ENCODE data around the gene NPAS1.
"Not testable (repeated sequence)": the region's sequence is repeated elsewhere in the genome, so short reads cannot be mapped to it uniquely, and the experiment has no call there.

NPAS1 gene

DNA sequence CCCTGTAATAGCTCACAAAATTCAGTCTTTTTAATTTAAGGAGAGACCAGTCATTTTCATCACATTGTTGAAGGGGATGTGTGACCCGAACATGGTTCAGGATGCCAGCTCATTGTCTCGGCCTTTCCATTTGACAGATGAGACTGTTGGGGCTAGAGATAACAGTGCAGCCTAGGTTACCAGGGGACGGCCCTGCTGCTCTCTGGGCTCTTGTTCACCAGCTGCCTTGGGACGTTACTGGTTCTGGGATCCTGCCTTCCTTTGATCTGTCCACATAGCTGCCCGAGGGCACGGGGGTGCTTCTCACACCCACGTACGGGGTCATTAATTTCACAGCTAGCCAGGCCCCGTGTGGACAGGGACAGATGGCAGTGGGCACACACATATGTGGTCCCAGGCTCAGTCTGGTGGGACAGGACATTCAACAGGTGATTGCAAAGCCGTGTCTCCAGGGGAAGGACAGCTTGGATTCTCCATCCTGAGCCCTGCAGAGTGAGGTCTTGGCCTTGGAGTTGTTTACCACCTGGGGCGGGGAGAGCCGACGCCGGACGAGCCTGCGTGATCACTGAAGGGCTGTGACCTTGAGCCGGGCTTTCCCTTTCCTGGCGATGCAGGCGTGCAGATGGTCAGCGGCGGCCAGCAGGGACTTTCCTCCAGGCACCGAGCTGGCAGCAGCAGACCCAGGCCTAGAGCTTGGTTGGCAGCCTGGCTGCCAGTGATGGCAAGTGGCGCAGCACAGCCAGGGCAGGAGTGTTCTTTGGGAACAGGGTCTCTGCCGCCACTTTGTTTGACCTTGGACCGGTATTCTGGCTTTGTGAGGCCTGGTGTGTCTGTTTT is 26.7 kb upstream of the NPAS1 start:
- no peak for DNase-seq

DNA sequence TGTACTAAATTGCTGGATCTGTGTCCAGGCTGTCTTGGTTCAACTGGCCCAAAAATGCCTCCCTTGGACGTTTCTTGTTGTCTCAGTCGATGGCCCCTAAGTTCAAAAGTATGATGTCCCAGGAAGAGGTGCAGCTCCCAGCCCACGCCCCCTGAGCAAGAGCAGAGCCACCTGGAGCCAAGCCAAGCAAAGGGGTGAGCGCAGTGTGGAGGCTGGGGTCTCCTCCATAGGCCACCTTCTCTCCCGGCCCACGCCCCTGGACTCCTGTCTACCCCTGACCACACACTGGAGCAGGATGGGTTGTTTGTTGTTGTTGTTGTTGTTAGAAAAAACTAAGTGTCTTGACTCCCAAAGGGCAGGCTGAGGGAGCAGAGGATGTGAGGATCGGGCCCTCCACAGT is 26.0 kb upstream of the NPAS1 start:
- DNase-seq = no peak

DNA sequence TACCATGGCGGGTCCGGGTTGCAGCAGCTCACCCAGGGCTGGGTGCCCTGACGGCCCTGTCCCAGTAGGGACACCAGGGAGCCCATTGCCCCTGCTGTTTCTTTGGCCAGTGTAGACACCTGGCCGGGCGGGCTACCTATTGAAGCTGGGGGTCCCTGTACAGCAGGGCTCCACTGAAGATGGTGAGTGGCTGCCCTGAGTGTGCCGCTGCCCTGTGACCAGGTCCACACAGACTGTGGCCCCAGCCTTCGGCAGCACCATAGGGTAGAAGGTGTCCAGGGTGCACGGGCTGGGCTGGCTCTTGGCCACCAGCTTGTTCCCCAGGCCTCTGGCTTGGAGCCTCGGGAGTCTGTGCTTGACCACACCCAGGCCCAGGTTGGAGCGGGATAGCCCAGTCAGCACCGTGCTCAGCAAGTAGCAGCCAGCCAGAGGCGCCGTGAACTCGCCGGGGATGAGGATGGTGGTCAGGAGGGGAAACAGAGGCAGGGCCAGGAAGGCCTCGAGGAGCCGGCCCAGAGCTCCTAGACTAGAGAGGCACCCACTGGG is 25.4 kb upstream of the NPAS1 start:
- DNase-seq = no peak

DNA sequence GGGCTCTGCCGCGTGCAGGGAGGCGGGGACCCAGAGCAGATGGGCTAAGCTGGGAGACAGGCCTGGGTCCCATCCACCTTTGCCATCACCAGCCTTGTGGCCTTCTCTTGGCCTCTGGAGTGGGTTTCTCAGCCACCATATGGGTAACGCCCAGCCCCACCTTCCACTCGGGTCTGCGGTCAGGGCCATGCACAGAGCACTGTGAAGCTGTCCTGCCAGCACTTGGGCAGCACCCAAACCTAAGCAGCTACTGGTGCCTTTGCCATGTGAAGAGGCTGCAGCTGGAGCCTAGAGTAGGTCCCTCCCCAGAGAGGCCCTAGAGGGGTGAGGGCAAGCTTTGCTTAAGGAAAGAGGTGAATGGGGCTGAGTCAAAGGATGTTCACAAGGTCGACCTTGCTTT is 24.1 kb upstream of the NPAS1 start:
- no peak for DNase-seq

DNA sequence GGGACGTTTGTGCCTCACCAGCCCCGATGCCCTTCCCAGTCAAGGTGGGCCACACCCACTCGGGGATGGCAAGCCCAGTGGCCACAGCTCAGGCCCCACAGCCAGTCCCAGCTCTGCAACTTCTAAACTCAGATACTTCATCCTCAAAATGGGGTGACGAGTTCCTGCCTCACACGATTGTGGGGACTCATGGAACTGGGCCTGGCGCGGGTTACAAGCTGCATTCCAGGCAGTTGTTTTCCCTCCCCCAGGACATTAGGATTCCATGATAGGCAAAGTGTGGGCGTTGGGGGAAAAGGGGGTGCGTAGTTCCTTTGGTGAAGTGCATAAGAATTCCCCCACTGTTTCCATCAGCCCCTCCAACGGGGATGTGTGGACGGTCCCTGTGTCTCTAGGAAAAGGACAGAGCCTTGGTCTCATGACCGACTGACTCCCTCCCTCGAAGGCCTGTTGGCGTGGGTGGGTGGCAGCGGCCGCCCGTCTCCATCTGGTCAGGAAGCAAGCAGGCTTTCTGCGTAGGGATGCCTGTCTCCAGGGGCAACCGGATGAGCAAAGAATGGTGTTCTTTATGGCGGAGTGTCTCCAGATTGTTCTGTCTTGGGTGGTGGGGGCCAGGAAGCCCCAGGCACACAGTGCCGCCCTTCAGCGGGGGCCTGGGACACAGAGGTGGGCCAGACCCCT is 21.1 kb upstream of the NPAS1 start:
- no peak for DNase-seq

DNA sequence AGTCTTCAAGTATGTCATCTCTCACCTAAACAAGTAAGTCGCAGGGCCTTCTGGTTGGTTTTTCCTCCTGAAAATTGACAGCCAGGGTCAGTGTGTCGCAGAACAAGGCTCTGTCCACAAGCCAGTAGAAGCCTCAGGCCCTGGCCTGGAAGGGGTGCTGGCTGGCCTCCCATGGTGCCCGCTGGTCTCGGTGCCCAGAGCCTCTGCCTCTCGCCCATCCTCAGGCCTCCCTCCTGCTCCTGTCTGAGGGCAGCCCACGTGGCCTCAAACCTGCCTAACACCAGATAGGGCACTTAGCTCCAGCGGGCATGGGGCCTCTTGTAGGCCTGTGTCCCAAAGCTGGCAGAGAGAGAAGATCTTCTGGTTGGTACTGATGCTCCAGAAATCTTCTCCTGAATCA is 20.3 kb upstream of the NPAS1 start:
- DNase-seq = no peak

DNA sequence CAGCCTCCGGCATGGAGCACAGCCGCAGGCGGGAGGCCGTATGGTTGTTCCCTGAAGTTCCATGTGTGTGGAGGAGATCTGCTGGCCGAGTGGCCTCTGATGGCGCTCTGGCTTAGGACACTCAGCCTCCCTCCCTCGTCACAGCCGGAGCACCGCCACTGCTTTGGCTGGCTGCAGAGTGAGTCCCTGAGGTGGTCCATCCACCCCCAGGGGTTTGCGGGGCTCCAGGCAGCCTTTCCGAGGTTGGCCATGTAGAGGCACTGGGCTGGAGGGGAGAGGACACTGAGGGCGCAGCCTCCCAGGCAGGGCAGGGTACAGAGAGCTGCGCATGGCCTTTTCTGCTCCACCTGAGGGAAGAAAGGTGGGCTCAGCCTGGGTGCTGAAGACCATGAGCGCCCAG is 19.8 kb upstream of the NPAS1 start:
- DNase-seq = no peak

DNA sequence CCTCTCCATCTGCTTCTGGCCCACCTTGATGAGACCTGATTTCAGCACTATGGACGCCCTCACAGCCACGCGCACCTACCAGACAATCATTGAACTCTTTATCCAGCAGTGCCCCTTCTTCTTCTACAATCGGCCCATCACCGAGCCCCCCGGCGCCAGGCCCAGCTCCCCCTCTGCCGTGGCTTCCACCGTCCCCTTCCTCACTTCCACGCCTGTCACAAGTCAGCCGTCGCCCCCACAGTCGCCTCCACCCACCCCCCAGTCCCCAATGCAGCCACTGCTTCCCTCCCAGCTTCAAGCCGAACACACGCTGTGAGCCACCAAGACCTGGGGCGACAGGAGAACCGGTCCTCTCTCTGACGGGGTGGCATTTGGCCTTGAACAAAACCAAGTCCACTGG is 19.3 kb upstream of the NPAS1 start:
- DNase-seq = no peak

DNA sequence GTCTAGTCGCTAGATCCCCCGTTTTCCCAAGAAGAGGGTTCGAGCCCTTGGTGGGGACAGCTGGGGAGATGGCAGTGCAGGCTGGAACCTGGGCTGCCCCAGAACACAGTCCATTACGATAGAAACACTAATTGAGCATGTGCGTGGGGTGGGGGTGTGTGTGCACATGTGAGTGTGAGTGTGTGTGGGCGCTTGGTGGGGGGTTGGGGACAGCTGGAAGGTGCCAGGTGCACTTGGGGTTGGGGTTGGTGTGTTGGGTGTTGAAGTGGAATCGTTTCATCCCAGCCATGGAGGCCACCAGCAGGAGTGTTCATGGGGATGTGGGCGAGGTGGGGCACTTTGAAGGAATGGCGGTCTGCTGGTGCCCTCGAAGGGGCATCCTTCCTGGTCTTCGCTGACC is 18.1 kb upstream of the NPAS1 start:
- DNase-seq = no peak

DNA sequence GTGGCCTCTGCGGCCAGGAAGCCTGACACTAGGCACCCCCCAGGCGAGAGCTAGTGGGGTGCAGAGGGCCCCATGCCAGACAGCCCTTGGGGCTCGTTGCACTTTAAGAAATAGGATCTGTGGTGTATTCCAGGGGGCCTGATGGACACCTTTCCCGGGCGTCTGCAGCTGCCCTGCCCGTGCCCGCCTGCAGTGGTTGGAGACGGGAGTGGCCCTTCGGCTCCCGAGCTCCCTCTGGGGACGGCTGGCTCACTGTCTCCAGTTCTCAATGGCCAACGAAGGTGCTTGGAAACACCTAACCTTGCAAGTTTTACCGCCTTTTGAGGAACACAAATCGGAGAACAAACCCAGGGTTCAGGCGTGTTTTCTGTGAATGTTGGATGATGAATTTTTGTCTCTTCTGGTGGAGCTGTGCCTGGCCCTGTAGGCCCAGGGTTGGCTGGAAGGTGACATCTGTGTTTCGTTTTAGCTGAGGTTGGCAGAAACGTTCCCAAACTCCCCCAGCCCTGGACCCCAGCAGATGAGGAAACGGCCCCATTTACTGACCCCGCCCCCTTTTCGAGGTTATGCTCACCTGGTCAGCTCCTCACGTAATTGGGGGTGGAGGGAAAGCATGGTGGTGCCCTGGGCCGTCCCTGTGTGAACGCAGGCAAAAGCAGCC is 17.4 kb upstream of the NPAS1 start:
- DNase-seq = no peak

DNA sequence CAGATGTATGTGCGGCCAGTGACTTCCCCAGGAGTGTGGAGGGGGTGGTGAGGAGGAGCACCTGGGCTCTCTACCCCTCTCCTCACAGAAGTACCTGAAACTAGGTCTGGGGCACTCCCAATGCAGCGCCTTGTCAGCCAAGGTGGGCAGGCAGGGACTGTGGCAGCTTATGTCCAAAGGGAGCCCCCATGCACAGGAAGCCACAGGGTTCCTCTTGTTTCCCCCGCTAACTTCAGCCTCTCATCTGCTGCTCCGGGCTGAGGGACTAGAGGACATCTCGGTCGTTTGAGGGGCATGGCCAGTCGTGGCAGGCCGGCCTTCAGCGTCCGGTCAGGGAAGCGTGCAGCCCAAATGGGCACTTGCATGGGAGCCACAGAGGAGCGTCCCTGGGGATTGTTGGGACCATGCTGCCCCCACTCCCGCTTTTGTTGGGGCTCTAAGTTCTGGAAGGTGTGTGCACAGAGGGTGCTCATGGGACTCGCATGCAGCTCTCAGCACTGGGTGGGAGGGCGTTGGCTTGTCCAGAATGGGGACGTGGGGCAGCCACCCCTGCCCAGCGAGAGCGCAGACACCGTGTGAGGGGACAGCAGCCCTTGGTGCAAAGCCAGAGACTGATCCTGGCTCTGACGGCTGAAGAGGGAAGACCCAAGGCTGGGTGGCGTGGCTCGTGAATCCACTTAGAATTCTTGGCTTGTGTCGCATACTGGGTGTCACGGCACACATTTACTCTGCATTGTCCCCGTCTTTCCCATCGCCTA is 16.6 kb upstream of the NPAS1 start:
- no peak for DNase-seq

DNA sequence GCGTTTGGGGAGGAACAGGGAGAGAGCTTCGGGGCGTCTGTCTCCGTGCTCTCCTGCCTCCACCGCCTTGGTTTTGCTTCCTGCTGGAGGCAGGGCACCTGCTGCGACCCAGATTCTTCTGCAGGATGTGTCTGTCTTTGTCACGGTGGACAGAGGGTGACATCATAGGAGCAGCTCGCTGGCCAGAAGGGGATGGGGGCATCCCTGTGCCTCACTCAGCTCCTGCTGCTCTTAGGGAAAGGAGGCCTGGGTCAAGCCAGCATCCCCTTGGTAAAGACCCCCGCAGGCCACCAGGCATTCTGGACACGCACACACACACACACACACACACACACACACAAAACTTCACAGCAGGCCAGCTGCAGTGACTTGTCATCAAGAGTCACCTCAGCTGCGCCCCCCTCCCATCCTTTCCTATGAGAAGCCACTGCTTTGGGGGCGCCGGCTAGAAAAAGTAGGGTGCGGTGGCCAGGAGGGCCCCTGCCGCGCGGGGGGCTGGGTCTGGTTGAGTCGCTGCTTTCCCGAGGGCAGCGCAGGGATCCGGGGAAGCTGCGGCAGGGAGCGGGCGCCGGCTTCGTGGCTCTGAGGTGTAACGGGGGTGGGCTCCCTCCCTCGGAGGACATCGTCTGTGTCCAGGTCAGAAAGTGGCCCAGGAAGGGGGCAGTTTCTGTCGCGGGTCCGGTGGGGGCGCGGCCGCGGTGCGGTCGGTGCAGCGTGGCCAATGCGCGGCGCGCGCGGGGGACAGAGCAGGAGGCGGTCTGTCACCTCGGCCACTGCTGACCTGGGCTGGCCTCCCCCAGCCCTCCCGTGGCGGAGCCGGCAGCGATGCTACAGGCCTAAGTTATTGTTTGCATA is 15.8 kb upstream of the NPAS1 start:
- no peak for DNase-seq

DNA sequence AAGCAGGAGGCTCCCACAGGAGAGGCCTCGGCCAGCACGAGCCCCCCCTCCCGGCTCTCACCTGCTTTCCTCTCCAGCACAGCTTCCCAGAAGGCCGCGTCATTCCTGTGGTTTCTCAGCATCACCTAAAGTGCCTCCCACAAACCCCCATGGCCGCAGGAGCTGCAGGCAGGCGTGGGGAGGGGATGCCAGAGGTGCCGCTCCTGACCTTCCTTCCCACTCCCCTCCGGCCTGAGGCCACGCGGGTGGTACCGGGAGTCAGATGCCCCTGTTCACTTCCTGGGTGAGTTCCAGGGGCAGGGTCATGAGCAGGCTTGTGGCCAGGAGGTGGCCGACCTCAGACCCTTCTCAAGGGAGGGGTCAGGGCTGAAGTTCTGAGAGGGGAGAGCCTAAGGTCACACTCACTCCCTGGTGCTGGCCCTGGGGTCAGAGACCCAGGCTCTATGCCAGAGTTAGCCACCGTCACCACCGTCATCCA is 14.4 kb upstream of the NPAS1 start:
- no peak for DNase-seq

DNA sequence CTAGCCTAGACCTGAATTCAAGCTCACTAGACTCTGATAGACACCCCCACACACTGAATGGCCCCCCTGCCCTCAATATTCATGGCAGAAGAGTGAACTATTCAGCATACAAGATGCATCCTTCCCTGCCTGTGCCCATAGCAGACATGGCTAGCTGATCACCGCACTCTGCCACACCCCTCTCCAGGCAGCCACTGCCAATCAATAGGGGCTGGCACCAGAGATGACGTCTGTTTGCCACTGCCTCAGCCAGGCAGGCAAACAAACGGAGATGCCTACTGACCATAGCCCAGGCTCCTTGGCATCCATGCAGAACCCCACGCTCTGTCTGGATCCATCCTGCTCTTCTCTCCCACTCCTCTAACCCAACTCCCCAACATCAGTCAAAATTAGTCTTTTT is 13.8 kb upstream of the NPAS1 start:
- no peak for DNase-seq

DNA sequence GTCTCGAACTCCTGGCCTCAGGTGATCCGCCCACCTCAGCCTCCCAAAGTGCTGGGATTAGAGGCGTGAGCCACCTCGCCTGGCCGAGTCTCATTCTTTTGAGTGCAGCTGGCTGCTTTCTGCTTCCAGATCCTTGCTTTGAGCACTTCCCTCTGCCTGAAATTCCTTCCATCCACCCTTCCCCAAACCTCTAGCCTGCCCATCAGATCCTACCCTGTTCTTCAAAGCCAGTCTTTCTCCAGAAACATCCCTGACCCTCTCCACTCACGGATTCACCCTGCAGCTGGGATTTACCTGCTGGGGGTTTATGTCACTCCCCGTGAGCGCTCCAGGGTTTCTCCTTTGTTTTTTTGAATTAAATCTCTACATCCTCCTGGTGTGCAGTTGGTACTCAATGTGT is 13.1 kb upstream of the NPAS1 start:
- DNase-seq = no peak

DNA sequence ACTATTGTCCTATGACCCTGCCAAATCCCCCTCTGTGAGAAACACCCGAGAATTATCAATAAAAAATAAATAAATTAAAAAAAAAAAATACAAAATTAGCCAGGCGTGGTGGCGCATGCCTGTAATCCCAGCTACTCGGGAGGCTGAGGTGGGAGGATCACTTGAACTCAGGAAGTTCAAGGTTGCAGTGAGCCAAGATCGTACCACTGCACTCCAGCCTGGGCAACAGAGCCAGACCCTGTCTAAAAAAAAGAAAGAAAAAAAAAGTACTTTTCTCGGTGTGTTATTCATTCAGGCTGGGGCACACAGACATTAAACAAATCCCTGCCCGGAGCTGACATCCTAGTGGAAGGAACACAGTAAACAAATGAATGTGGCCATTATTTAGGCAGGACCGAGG is 9.1 kb upstream of the NPAS1 start:
- DNase-seq = not testable (repeated sequence)

DNA sequence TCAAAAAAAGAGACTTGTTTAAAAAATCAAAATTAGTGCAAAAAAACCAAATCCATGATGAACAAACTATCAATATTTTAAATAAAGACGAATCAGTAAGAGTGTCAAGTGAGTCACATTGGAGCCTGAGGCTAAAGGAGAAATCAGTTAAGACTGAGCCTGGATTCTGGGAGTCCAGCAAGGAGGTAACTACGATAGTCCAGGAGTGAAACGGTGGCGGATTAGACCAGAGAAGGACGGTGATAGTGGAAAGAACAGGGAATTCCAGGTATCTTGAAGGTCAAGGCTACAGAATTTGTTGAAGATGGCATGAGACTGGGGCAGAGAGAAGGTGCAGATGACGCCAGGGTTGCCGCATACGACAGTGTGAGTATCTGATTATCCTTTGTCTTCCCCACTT is 7.0 kb upstream of the NPAS1 start:
- DNase-seq = no peak

DNA sequence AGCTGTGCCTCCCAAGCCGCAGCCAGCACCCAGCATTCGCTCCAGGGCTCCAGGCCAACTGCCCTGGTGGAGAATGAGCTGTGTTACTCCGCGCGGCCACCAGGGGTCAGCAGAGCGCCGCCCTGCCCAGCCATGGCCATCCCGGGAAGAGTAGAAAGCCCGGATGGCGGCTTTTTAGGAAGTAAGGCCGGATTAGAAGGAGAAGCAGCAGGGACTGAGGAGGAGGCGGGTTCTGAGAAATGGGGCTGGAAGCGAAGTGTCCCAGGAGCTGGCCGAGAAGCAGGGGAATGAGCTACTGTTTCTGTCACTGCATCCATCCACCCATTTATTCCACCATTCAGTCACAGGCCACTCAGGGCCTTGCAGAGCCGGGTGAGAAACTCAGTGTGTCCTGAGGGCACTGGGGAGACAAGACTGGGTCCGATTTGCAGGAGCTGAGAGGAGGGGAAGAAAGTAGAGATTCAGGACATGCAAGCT is 6.6 kb upstream of the NPAS1 start:
- DNase-seq = peak; percentile 48

DNA sequence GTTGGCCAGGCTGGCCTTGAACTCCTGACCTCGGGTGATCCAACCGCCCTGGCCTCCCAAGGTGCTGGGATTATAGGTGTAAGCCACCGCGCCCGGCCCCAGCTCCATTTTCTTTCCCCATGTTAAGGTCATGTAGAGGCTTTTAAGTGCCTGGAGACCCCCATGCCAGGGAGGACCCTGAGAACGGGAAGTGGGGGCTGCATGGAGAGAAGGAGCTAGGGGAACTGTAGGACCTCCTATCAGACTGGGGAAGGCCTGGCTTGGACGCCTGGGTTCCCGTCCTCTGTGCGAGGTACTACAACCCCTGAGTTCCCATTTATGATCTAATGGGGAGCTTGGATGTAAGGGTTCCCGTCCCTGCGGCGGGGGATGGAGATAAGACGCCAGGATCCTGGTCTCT is 714 bp upstream of the NPAS1 start:
- no peak for DNase-seq

DNA sequence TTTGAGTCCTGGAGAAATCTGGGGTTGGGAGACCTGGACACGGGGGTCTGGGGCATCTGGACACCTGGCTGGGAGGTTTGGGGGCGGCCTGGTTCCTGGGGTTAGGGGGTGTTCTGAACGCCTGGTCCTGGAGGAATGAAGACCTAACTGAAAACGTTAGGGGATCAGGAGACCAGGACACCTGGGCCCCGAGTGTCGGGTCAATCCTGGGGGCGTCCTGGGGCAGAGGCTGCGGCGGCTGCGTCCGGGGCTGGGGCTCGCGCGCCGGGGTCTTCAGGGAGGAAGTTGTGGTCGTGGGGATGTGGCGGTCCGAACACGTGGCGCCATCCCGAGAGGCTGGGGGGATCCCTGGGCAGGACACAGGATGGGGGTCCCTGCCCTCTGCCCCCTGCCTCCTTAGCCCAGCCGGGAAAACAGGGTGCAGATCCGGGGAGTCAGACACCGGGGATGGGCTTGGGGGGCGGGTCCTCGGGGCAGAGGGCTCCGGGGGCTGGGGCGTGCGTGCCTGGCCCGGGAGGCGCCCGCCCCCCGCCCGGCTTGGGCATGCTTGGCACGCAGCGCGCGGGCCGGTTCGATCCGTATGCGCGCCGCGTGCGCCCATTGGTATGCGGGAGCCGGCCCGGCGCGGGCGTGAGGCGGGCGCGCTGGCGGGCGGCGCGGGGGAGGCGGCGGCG is 632 bp downstream of the NPAS1 start:
- no peak for DNase-seq

DNA sequence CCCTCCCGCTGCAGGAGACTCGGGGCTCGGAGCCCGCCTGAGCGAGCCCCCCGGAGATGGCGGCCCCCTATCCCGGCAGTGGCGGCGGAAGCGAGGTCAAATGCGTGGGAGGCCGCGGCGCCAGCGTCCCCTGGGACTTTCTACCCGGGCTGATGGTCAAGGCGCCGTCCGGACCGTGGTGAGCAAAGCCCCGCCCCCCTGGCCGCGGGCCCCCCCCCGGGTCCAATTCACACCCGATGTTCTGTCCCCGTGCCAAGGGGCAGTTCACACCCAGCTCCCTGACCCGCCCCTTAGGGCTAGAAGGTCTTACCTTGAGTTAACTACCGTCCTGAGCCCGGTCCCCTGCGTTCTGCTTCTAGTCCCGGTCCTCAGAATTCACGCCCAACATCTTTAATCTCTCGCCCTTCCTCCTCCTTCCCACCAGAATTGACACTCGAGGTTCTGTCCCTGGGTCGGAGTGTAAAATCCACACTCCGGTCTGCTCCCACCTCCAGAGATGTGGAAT is 1.4 kb downstream of the NPAS1 start:
- no peak for DNase-seq
